Activated CD4-positive, alpha-beta T cell treated with anti-CD3 and anti-CD28 coated beads, Interleukin-2, amount 10 ng/mL, durations not matched to agents 24 days and 14 days (primary cell): ENCODE measurements around the gene LAMA1. TPM values are rescaled to one million over a fixed set of nuclear protein-coding genes. Genes with fewer than 3 reads are reported as not detected.

Experiments
- DNase-seq: peaks from one replicate; pipeline ENCODE4 v3.0.0; 2022
- H3K27ac Mint-ChIP-seq: one replicate; pipeline ENCODE4 v1.8.0; 2022; ENCODE audit warnings: mild to moderate bottlenecking, mixed read lengths
- H3K27me3 Mint-ChIP-seq: one replicate; pipeline ENCODE4 v1.8.0; 2022; ENCODE audit warnings: mixed read lengths
- H3K36me3 Mint-ChIP-seq: one replicate; pipeline ENCODE4 v1.8.0; 2022; ENCODE audit warnings: low read depth, mild to moderate bottlenecking, mixed read lengths
- H3K4me1 Mint-ChIP-seq: one replicate; pipeline ENCODE4 v1.8.0; 2021; ENCODE audit warnings: mixed read lengths
- H3K4me3 Mint-ChIP-seq: one replicate; pipeline ENCODE4 v1.8.0; 2022; ENCODE audit warnings: mild to moderate bottlenecking, moderate library complexity, mixed read lengths
- H3K9me3 Mint-ChIP-seq: one replicate; pipeline ENCODE4 v1.8.0; 2021; ENCODE audit warnings: mixed read lengths
- intact Hi-C: fragments of 100-400 bp; cut with micrococcal nuclease; formaldehyde crosslinking; loops from one replicate; pipeline ENCODE4 v1.15.1; 2023
- total RNA-seq: library from RNA; stranded (reverse); gene quantifications from 2 replicates; pipeline ENCODE4 v1.2.3, GENCODE V29; 2022

Gene LAMA1
- total RNA-seq, 1 donor from 2014 or later, result not detected

DNA sequence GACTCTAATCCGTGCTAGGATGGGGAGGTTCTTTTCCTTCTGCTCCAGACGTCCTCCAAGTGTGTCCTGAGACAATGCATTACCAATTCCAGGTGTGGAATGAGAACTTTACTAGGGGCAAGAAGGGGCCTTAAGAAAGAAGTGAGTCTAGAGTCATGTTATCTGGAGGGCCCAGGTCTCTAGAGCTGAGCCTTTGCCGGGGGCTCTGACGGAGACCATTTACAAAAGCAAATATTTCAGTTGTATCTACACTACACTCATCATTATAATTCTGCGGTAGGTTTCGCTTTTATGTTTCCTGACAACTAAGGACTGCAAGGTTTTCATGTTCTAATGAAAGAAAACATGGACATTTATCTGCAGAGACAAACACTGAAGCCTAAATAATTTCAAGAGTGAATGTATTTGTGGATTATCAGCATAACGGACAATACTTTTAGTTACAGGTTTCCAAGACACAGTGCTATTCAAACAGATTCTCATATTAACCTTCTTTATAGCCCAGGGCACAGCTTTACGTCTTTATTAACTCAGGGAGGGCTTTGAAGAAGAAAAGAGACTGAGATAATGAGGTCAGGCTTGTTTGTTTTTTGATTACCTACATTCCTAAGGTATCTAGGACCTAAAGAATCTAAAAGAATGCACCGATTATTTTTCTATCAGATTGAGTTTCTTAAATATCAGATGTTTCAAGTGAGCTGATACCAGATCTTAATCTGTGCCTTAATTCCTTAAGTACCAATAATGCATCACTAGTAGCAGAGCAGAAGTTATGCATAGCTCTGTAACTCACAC lies 15.0 kb upstream of the LAMA1 start:
- H3K27ac Mint-ChIP-seq, result no peak overlapping the region
- no peaks in the 10 kb centered on the region for H3K4me1 Mint-ChIP-seq
- H3K4me3 Mint-ChIP-seq, result no peak overlapping the region
- H3K9me3 Mint-ChIP-seq, result peaks cover 9% of the 10 kb centered on the region
- H3K36me3 Mint-ChIP-seq, result no peaks in the 10 kb centered on the region
- no peak for DNase-seq
- intact Hi-C loops, result no loop called here
- H3K27me3 Mint-ChIP-seq, result no peaks in the 10 kb centered on the region

DNA sequence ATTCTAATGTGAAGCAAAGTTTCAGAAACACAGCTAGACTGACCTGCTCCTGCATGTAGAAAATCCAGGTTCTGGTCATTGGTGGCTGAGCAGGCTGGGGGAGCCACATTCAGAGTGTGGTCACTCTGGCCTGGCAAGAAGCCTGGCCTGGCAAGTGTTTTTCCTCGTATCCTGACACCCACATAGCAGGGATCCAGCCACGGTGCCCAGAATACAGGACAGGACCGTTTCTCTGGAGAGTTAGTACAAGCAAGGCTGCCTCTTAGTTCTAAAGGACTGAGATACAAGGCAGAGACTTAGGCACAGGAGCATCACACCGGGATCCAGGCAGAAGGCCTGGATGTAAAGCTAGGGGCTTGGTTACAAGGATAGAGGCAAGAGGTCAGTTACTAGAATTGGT lies 4.8 kb upstream of the LAMA1 start:
- DNase-seq, result no peak
- peaks cover 3% of the 10 kb centered on the region for H3K9me3 Mint-ChIP-seq
- peaks cover 8% of the 10 kb centered on the region for H3K27me3 Mint-ChIP-seq
- H3K36me3 Mint-ChIP-seq, result no peaks in the 10 kb centered on the region
- intact Hi-C loops, result no loop called here
- H3K4me3 Mint-ChIP-seq, result no peak overlapping the region
- H3K27ac Mint-ChIP-seq, result no peak overlapping the region
- no peaks in the 10 kb centered on the region for H3K4me1 Mint-ChIP-seq

DNA sequence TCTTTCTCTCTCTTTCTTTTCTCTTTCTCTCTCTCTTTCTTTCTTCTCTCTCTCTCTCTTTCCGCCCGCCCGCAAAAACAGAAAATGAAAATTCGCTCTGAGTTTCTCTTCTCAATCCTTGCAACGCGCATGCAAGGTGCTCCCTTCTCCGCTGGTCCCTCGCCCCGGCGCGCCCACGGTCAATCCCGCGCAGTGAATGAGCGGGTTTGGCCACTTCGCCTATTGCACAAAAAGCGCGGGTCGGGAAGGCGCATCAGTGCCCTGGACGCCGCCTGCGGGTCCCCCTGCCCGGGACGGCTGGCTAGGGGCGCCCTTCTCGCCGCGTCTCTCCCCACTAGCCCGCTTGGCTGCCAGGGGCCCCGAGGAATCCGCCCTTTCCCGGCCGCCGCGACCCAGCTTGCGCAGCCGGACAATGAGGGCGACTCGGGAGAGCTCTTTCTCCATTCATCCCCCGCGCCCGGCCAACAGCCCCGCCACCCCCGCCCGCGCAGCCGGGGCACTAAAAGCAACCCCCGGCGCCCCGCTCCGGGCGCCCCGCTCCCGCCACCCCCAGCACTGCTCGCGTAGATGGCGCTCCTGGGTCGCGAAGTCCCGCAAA lies 706 bp downstream of the LAMA1 start:
- peak overlapping the region; percentile 41 for H3K4me3 Mint-ChIP-seq
- H3K27me3 Mint-ChIP-seq, result peaks cover 27% of the 10 kb centered on the region
- H3K27ac Mint-ChIP-seq, result no peak overlapping the region
- H3K36me3 Mint-ChIP-seq, result no peaks in the 10 kb centered on the region
- no peak for DNase-seq
- peaks cover 4% of the 10 kb centered on the region for H3K4me1 Mint-ChIP-seq
- H3K9me3 Mint-ChIP-seq, result no peaks in the 10 kb centered on the region
- intact Hi-C loops, result no loop called here

GRCh38 chr18:7116001-7116730 lies 1.4 kb downstream of the LAMA1 start:
- no peak overlapping the region for H3K4me3 Mint-ChIP-seq
- H3K4me1 Mint-ChIP-seq, result peaks cover 4% of the 10 kb centered on the region
- intact Hi-C loops, result no loop called here
- no peaks in the 10 kb centered on the region for H3K36me3 Mint-ChIP-seq
- no peaks in the 10 kb centered on the region for H3K9me3 Mint-ChIP-seq
- H3K27me3 Mint-ChIP-seq, result peaks cover 27% of the 10 kb centered on the region
- no peak for DNase-seq
- no peak overlapping the region for H3K27ac Mint-ChIP-seq

GRCh38 chr18:7112936-7113335 lies 4.7 kb downstream of the LAMA1 start:
- Mint-ChIP-seq H3K4me3 (no peak overlapping the region), H3K9me3 (no peaks in the 10 kb centered on the region), H3K36me3 (no peaks in the 10 kb centered on the region), H3K27ac (no peak overlapping the region), H3K27me3 (peaks cover 19% of the 10 kb centered on the region), H3K4me1 (peaks cover 4% of the 10 kb centered on the region)
- intact Hi-C loops, result no loop called here
- DNase-seq, result no peak

- Mint-ChIP-seq H3K36me3 (no peaks in the 10 kb centered on the region), H3K4me1 (peaks cover under 1% of the 10 kb centered on the region), H3K9me3 (no peaks in the 10 kb centered on the region), H3K27me3 (peaks cover 12% of the 10 kb centered on the region), H3K4me3 (no peak overlapping the region), H3K27ac (no peak overlapping the region)
- no peak for DNase-seq
- intact Hi-C loops, result no loop called here
Measured at GRCh38 chr18:7111134-7111533, 6.5 kb downstream of the LAMA1 start.

- no peaks in the 10 kb centered on the region for H3K9me3 Mint-ChIP-seq
- no peak overlapping the region for H3K4me3 Mint-ChIP-seq
- intact Hi-C loops, result no loop called here
- H3K36me3 Mint-ChIP-seq, result no peaks in the 10 kb centered on the region
- H3K27me3 Mint-ChIP-seq, result no peaks in the 10 kb centered on the region
- H3K4me1 Mint-ChIP-seq, result no peaks in the 10 kb centered on the region
- no peak for DNase-seq
- no peak overlapping the region for H3K27ac Mint-ChIP-seq
Measured at GRCh38 chr18:7105943-7106342, 11.7 kb downstream of the LAMA1 start.

- Mint-ChIP-seq H3K9me3 (no peaks in the 10 kb centered on the region), H3K36me3 (no peaks in the 10 kb centered on the region), H3K27me3 (no peaks in the 10 kb centered on the region), H3K4me3 (no peak overlapping the region), H3K27ac (no peak overlapping the region), H3K4me1 (no peaks in the 10 kb centered on the region)
- intact Hi-C loops, result no loop called here
- no peak for DNase-seq
Measured at GRCh38 chr18:7105268-7105667, 12.3 kb downstream of the LAMA1 start.

GRCh38 chr18:7104649-7105048 lies 12.9 kb downstream of the LAMA1 start:
- Mint-ChIP-seq H3K4me1 (no peaks in the 10 kb centered on the region), H3K9me3 (no peaks in the 10 kb centered on the region), H3K27me3 (no peaks in the 10 kb centered on the region), H3K36me3 (no peaks in the 10 kb centered on the region), H3K4me3 (no peak overlapping the region), H3K27ac (no peak overlapping the region)
- DNase-seq, result no peak
- intact Hi-C loops, result no loop called here

DNA sequence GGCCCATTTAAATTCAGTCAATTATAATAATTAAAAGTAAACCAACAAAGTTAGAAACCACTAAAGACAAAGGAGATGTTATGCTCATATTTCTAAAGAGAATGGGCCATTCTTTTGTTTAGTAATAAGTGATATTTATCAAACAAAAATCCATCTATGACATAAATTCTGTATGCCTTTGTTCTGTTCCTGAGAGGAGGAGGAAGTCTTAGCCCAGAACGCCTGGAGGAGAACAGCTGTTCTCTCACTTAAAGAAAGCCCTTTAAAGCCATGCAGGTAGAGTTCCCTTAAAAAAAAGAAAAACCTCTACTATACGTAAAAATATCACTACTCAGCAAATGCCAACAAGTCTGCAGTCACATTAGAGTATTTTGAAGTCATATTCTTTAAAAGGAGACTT lies 15.5 kb downstream of the LAMA1 start:
- no peak overlapping the region for H3K27ac Mint-ChIP-seq
- no peaks in the 10 kb centered on the region for H3K9me3 Mint-ChIP-seq
- intact Hi-C loops, result no loop called here
- no peak for DNase-seq
- H3K4me3 Mint-ChIP-seq, result no peak overlapping the region
- no peaks in the 10 kb centered on the region for H3K36me3 Mint-ChIP-seq
- no peaks in the 10 kb centered on the region for H3K4me1 Mint-ChIP-seq
- no peaks in the 10 kb centered on the region for H3K27me3 Mint-ChIP-seq

- Mint-ChIP-seq H3K4me1 (no peaks in the 10 kb centered on the region), H3K27me3 (no peaks in the 10 kb centered on the region), H3K27ac (no peak overlapping the region), H3K9me3 (no peaks in the 10 kb centered on the region), H3K36me3 (no peaks in the 10 kb centered on the region), H3K4me3 (no peak overlapping the region)
- intact Hi-C loops, result no loop called here
- no peak for DNase-seq
Measured at GRCh38 chr18:7096838-7097237, 20.8 kb downstream of the LAMA1 start.

DNA sequence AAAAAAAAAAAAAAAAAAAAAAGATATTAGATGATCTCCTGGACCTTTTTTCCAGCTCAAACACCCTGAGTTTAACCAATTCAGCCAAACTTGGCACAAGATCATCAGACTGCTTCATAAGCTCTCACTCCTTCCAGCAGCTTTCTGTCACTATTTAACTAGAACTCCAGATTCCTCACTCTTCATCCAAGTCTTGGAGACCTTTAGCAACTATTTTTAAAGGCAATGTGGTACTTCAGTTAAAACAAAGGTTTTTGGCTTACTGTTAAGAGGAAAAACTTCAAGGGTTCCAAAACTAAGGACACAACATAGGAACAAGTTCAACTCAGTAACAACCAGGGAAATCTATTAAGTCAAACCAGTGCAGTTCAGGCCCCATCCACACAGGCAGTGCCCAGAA lies 23.2 kb downstream of the LAMA1 start:
- Mint-ChIP-seq H3K4me3 (no peak overlapping the region), H3K27me3 (no peaks in the 10 kb centered on the region), H3K4me1 (no peaks in the 10 kb centered on the region), H3K9me3 (no peaks in the 10 kb centered on the region), H3K36me3 (no peaks in the 10 kb centered on the region), H3K27ac (no peak overlapping the region)
- DNase-seq, result no peak
- intact Hi-C loops, result no loop called here

GRCh38 chr18:7090771-7091170 lies 26.8 kb downstream of the LAMA1 start:
- intact Hi-C loops, result no loop called here
- DNase-seq, result no peak
- H3K36me3 Mint-ChIP-seq, result no peaks in the 10 kb centered on the region
- no peak overlapping the region for H3K4me3 Mint-ChIP-seq
- no peaks in the 10 kb centered on the region for H3K4me1 Mint-ChIP-seq
- H3K9me3 Mint-ChIP-seq, result no peaks in the 10 kb centered on the region
- no peaks in the 10 kb centered on the region for H3K27me3 Mint-ChIP-seq
- H3K27ac Mint-ChIP-seq, result no peak overlapping the region

DNA sequence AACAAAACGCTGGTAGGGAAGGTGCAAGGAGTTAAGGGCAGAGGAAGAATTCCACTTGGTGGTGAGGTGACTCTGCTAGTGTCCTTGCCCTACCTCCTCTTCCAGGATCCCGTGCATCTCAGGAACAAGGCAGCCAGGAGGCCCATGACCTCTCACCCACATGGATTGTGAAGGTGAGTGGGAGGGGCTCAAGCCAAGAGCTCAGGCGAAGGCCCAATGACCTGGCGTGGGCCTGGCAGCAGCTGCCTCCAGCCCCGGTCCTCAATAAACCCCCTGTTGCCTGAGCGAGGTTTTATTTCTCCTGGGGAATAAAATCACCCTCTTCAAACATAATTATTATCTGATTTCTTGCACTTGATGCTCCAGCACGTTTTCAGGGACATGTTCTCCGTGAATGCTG lies 28.2 kb downstream of the LAMA1 start:
- H3K4me1 Mint-ChIP-seq, result no peaks in the 10 kb centered on the region
- H3K27me3 Mint-ChIP-seq, result no peaks in the 10 kb centered on the region
- no peaks in the 10 kb centered on the region for H3K36me3 Mint-ChIP-seq
- H3K27ac Mint-ChIP-seq, result no peak overlapping the region
- DNase-seq, result no peak
- H3K4me3 Mint-ChIP-seq, result no peak overlapping the region
- intact Hi-C loops, result no loop called here
- H3K9me3 Mint-ChIP-seq, result no peaks in the 10 kb centered on the region
